HepG2 (cell line): ENCODE measurements around the gene HLF. TPM values are rescaled to one million over a fixed set of nuclear protein-coding genes. Genes with fewer than 3 reads are reported as not detected.

Source experiments
- HDAC1 ChIP-seq: sonication (generic); formaldehyde crosslinking; IDR thresholded peaks from 2 replicates; pipeline ENCODE4 v1.5.1; 2020; ENCODE audit warnings: mild to moderate bottlenecking, missing genetic modification reagents
- ISL2 ChIP-seq: sonication (generic); formaldehyde crosslinking; IDR thresholded peaks from 2 replicates; pipeline ENCODE4 v1.5.0; 2020; ENCODE audit warnings: missing genetic modification reagents
- NR2C2 ChIP-seq: sonication (generic); formaldehyde crosslinking; IDR thresholded peaks from 2 replicates; pipeline ENCODE4 v1.4.0; 2020; ENCODE audit warnings: missing genetic modification reagents, mild to moderate bottlenecking, moderate library complexity, borderline replicate concordance
- ZC3H13 ChIP-seq: sonication (generic); formaldehyde crosslinking; IDR thresholded peaks from 2 replicates; pipeline ENCODE4 v1.8.1; 2023; ENCODE audit warnings: mild to moderate bottlenecking, missing genetic modification reagents, moderate library complexity
- ZNF251 ChIP-seq: sonication (generic); formaldehyde crosslinking; IDR thresholded peaks from 2 replicates; pipeline ENCODE4 v1.9.0; 2021; ENCODE audit warnings: mild to moderate bottlenecking, missing genetic modification reagents
- ZNF501 ChIP-seq: sonication (generic); formaldehyde crosslinking; IDR thresholded peaks from 2 replicates; pipeline ENCODE4 v1.5.1; 2020; ENCODE audit warnings: mild to moderate bottlenecking, moderate library complexity, missing genetic modification reagents
- ZNF777 ChIP-seq: sonication (generic); formaldehyde crosslinking; IDR thresholded peaks from 2 replicates; pipeline ENCODE4 v1.4.0; 2020; ENCODE audit warnings: missing genetic modification reagents
- polyA plus RNA-seq, 8 experiments: library from polyadenylated mRNA; depleted of rRNA in 3 of 8; stranded (reverse) in 7 of 8; unstranded in 1 of 8; fragments of >200 nt; fragmentation: Illumina TruSeq in 4 of 8; extraction: Trizol in 4 of 8; gene quantifications; 2 replicates each; pipeline versions ENCODE4 v1.2.1 to v1.2.3, GENCODE V29; 2011 to 2016; ENCODE audit warnings: low read depth in 4 of 8, missing spikeins in 1 of 8, mixed read lengths in 1 of 8; ENCODE audit not compliant: insufficient read depth in 1 of 8
- total RNA-seq, 5 experiments: library from RNA; depleted of rRNA; stranded (reverse); fragments of >200 nt; fragmentation: Illumina TruSeq; extraction: Trizol; gene quantifications; 2 replicates each; pipeline ENCODE4 v1.2.3, GENCODE V29; 2016; ENCODE audit warnings: low read depth in 1 of 5
- TF ChIP-seq, protein P1 (sequence below), 2 experiments: sonication (generic) in 1 of 2; formaldehyde crosslinking in 1 of 2; IDR thresholded peaks; 2 replicates each; pipeline versions ENCODE4 v1.6.1 to v1.9.0; 2014 to 2022; ENCODE audit warnings: antibody characterized with exemption in 1 of 2, borderline replicate concordance in 1 of 2, inconsistent platforms in 1 of 2, low read depth in 1 of 2, missing genetic modification reagents in 1 of 2
- TF ChIP-seq, protein P2 (sequence below): sonication (generic); formaldehyde crosslinking; IDR thresholded peaks from 2 replicates; pipeline ENCODE4 v1.4.0; 2020; ENCODE audit warnings: missing genetic modification reagents
- TF ChIP-seq, protein P3 (sequence below): sonication (generic); formaldehyde crosslinking; IDR thresholded peaks from 2 replicates; pipeline ENCODE4 v1.8.0; 2022; ENCODE audit warnings: missing genetic modification reagents, low read depth, mild to moderate bottlenecking, borderline replicate concordance
- TF ChIP-seq, protein P4 (sequence below): sonication (generic); formaldehyde crosslinking; IDR thresholded peaks from 2 replicates; pipeline ENCODE4 v1.4.0; 2020; ENCODE audit warnings: mild to moderate bottlenecking, missing genetic modification reagents
- TF ChIP-seq, protein P5 (sequence below): sonication (generic); formaldehyde crosslinking; IDR thresholded peaks from 2 replicates; pipeline ENCODE4 v1.4.0; 2020; ENCODE audit warnings: missing genetic modification reagents

HLF gene
- total and polyA plus RNA-seq, 2 of the 13 experiments (the other 11 are each of a cell fraction or from before 2014, with no cell fraction given), result 202 to 346 TPM

DNA sequence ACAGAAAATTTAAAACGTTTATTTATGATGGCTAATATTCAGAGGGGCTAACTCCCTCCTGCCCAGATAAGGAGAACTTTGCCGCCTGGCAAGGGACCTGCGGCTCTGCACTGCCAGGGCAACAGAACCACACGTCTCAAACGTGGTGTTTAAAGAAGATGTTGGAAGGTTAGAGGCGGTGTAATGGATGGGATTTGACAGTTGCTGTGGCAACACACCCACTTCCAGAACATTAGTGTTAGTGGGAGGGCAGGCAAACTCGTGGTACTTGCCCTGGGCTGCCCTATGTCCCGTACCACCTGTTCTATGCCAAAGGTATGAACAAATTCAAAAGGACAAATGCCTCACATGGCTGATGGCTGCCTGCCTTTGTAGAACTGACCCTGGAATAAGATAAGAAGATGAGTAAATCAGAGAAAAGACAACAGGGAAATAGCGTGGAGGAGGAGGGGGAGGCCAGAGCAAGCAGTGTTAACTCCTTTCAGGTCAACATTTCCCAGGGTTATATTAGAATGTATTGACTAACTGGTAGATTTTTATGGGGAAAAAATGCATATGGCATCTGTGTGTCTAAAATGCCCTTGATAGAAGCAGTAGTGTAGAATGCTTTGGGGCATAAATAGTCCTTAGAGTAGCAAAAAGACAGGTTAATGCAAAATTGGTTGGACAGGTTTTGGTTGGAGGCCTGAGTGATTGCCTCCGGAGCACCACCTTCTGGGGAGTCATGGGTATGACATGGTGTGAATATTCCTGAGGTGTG, 30.8 kb downstream of the HLF start (continued):
- TF ChIP-seq, protein P1, sequence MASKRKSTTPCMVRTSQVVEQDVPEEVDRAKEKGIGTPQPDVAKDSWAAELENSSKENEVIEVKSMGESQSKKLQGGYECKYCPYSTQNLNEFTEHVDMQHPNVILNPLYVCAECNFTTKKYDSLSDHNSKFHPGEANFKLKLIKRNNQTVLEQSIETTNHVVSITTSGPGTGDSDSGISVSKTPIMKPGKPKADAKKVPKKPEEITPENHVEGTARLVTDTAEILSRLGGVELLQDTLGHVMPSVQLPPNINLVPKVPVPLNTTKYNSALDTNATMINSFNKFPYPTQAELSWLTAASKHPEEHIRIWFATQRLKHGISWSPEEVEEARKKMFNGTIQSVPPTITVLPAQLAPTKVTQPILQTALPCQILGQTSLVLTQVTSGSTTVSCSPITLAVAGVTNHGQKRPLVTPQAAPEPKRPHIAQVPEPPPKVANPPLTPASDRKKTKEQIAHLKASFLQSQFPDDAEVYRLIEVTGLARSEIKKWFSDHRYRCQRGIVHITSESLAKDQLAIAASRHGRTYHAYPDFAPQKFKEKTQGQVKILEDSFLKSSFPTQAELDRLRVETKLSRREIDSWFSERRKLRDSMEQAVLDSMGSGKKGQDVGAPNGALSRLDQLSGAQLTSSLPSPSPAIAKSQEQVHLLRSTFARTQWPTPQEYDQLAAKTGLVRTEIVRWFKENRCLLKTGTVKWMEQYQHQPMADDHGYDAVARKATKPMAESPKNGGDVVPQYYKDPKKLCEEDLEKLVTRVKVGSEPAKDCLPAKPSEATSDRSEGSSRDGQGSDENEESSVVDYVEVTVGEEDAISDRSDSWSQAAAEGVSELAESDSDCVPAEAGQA (IDR thresholded peaks at IDR 0.05; ENCODE audit: low read depth), result no peak
- TF ChIP-seq, protein P1 (CRISPR knock-in tag; IDR thresholded peaks at IDR 0.05; ENCODE audit: borderline replicate concordance), result no peak
- TF ChIP-seq NR2C2 (CRISPR knock-in tag), result peak; percentile 20; the same call in 1 of the 2 replicates
- 0 out of 2 replicates have a peak, but pooled peaks have one; percentile 45 for TF ChIP-seq ZNF777 (CRISPR knock-in tag)
- peak; percentile 80 for TF ChIP-seq ZC3H13
- peak; percentile 45; the same call in 1 of the 2 replicates for TF ChIP-seq HDAC1 (CRISPR knock-in tag)
- no peak for TF ChIP-seq ZNF251 (CRISPR knock-in tag)
- TF ChIP-seq, protein P2, sequence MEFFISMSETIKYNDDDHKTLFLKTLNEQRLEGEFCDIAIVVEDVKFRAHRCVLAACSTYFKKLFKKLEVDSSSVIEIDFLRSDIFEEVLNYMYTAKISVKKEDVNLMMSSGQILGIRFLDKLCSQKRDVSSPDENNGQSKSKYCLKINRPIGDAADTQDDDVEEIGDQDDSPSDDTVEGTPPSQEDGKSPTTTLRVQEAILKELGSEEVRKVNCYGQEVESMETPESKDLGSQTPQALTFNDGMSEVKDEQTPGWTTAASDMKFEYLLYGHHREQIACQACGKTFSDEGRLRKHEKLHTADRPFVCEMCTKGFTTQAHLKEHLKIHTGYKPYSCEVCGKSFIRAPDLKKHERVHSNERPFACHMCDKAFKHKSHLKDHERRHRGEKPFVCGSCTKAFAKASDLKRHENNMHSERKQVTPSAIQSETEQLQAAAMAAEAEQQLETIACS, result no peak
- peak; percentile 82 for TF ChIP-seq ZNF501 (CRISPR knock-in tag)
- TF ChIP-seq, protein P3, sequence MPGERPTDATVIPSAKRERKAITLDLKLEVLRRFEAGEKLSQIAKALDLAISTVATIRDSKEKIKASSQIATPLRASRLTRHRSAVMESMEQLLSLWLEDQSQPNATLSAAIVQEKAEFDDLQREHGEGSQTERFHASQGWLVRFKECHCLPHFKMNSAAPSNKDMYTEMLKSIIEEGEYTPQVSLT (CRISPR knock-in tag), result 0 out of 2 replicates have a peak, but pooled peaks have one; percentile 25
- TF ChIP-seq, protein P4, sequence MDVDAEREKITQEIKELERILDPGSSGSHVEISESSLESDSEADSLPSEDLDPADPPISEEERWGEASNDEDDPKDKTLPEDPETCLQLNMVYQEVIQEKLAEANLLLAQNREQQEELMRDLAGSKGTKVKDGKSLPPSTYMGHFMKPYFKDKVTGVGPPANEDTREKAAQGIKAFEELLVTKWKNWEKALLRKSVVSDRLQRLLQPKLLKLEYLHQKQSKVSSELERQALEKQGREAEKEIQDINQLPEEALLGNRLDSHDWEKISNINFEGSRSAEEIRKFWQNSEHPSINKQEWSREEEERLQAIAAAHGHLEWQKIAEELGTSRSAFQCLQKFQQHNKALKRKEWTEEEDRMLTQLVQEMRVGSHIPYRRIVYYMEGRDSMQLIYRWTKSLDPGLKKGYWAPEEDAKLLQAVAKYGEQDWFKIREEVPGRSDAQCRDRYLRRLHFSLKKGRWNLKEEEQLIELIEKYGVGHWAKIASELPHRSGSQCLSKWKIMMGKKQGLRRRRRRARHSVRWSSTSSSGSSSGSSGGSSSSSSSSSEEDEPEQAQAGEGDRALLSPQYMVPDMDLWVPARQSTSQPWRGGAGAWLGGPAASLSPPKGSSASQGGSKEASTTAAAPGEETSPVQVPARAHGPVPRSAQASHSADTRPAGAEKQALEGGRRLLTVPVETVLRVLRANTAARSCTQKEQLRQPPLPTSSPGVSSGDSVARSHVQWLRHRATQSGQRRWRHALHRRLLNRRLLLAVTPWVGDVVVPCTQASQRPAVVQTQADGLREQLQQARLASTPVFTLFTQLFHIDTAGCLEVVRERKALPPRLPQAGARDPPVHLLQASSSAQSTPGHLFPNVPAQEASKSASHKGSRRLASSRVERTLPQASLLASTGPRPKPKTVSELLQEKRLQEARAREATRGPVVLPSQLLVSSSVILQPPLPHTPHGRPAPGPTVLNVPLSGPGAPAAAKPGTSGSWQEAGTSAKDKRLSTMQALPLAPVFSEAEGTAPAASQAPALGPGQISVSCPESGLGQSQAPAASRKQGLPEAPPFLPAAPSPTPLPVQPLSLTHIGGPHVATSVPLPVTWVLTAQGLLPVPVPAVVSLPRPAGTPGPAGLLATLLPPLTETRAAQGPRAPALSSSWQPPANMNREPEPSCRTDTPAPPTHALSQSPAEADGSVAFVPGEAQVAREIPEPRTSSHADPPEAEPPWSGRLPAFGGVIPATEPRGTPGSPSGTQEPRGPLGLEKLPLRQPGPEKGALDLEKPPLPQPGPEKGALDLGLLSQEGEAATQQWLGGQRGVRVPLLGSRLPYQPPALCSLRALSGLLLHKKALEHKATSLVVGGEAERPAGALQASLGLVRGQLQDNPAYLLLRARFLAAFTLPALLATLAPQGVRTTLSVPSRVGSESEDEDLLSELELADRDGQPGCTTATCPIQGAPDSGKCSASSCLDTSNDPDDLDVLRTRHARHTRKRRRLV (CRISPR knock-in tag), result no peak
- TF ChIP-seq ISL2 (CRISPR knock-in tag), result 0 out of 2 replicates have a peak, but pooled peaks have one; percentile 42
- TF ChIP-seq, protein P5, sequence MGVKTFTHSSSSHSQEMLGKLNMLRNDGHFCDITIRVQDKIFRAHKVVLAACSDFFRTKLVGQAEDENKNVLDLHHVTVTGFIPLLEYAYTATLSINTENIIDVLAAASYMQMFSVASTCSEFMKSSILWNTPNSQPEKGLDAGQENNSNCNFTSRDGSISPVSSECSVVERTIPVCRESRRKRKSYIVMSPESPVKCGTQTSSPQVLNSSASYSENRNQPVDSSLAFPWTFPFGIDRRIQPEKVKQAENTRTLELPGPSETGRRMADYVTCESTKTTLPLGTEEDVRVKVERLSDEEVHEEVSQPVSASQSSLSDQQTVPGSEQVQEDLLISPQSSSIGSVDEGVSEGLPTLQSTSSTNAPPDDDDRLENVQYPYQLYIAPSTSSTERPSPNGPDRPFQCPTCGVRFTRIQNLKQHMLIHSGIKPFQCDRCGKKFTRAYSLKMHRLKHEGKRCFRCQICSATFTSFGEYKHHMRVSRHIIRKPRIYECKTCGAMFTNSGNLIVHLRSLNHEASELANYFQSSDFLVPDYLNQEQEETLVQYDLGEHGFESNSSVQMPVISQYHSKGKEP (CRISPR knock-in tag), result 0 out of 2 replicates have a peak, but pooled peaks have one; percentile 80
